UCSD-AML1 (cell line): ENCODE measurements around the gene POLR1C.
"Not testable (repeated sequence)": the region's sequence is repeated elsewhere in the genome, so short reads cannot be mapped to it uniquely, and the experiment has no call there.

Experiments used
- DNase-seq: peaks from one replicate; lab custom pipeline; 2025; ENCODE audit not compliant: unreplicated experiment; lab: John Stamatoyannopoulos, UW

Gene POLR1C

DNA sequence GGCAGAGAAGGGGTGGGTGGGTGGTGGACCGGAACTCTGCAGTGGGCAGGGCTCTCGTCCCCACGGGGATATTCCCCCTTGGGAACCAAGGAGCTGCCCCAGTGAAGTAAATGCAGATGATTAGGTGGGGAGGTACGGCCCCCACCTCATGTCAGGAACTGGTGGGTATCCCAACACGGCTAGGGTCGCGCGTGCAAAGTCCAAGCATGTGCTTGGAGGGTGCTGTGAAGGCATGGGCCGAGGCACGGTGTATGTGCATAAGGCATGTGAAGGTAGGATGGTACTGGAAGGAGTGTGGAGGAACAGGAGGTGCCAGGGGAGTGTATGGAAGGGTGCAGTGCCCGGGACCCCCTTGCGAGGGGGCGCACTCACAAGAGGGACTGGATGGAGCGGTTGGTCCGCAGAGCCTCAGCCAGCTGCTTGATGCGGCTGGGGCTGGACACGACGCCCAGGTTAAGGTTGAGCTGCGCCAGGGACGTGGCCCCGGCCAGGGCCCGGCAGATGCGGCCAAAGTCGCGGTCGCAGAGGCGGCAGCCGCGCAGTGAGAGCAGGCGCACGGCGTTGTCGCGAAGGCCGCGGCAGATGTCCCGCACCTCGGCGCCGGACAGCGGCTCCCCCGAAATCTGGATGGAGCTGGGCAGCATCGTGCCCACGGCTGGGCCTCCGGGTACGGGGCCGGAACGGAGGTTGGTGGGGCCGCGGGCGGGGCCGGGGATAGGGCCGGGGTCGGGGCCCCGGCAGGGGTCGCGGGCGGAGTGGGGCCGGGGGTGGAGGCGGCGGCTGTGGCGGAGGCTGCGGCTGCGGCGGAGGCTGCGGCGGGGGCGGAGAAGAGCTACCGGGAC, 7.5 kb upstream of the POLR1C start:
- no peak for DNase-seq

GRCh38 chr6:43509984-43510826, 6.7 kb upstream of the POLR1C start, which contains the start of gene LRRC73:
TSS of gene LRRC73 (minus strand) at chr6:43510346. CDS start at chr6:43509785, 561 bp downstream.
- peak; percentile 73 for DNase-seq

DNA sequence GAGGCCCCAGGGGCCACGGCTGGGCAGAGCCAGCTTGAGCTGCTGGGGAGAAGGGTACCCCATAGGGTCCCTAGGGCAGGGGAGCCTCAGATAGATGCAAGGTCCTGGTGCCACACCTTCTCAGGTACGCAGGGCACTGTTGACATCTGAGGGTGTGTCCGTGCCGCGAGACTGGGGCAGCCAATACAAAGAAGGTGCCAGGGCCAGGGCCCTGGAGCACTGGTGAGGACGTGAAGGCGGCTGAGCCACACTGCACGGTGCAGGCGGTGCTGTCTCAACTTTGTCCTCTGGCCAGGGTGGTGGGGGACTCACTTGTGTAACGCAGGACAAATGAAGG, 6.1 kb upstream of the POLR1C start:
- DNase-seq, result no peak

DNA sequence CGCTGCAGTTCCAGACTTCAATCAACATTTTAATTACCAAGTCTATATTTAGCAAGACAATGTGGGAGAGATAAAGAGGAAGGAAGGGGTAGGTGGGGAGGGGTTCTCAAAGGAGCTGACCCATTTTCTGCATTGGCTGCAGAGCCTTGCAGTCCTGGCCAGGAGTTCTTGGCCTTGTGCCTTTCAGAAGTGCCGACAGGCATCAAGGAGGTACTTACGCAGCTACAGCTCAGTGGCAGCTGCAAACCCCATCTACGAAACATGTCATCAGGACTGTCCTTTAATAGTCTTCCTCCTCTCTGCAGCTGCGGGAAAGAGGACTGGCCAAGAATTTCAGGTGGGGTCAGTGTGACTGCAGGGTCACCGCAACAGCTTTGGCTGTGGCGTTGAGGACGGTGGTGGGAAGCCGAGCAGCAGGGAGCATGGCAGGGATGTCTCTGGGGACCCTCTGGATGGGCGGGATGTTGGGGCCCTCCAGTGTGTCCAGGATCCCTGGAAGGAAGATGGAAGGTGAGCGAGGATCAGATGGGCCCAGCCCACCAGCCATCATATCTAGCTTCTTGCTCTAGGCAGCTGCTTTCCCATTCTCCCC, 5.0 kb upstream of the POLR1C start:
- no peak for DNase-seq

DNA sequence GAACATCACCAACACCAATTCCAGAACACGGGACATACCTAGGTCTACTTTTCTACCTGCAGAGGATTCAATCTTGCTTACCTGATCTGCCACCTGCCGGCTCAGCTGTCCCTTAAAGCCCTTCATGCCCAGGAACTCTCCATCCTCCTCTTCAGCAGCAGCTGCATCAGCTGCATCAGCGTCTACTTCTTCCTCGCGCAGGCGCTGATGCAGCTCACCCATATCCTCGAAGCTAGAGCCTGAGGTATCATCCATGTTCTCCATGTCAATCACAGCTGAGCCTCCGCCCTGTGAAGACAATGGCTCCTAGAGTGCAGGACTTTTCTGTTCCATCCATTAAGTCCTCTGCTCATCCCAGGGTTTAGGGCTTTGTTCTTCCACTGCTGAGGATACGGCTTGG, 1.1 kb upstream of the POLR1C start:
- DNase-seq, result no peak

- no peak for DNase-seq
Observed at GRCh38 chr6:43516367-43516696, 557 bp upstream of the POLR1C start.

GRCh38 chr6:43517505-43518357, 842 bp downstream of the POLR1C start:
- DNase-seq, result no peak

- no peak for DNase-seq
Observed at GRCh38 chr6:43520097-43520496, 3.2 kb downstream of the POLR1C start.

GRCh38 chr6:43521836-43522235, 4.9 kb downstream of the POLR1C start:
- DNase-seq, result no peak

DNA sequence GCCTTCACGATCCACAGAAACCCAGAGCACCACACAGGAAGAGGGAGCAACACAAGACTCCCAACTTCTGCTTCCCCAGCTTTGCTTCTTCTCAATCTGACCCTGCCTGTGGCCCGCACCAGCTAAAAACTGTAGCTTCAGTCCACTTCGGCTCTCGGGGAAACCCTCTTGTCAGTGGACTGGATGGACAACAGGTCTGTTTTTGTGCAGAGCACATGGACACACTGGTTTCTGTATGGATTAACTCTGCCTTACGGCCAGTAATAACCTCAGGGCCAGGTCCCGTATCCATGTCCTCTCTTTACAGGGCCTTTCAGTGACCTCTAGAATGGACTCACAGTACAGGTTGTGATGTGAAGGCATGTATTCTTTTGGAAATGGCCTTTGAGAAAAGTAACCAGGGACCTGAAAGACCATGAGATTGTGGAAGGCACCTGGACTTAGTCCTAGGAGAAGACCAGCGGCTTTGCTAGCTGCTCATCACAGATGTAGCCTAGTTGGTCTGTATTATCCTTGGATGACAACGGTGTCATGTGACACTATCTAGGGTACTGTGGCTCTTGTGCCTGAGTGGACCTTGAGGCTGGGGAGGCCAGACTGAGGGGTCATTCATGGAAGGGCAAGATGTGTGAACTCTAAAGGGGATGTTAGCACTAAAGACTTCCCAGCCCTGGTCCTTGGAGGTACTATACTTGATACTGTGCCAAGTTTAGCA, 5.8 kb downstream of the POLR1C start:
- DNase-seq, result no peak

- DNase-seq, result no peak
Observed at GRCh38 chr6:43523284-43523683, 6.4 kb downstream of the POLR1C start.

DNA sequence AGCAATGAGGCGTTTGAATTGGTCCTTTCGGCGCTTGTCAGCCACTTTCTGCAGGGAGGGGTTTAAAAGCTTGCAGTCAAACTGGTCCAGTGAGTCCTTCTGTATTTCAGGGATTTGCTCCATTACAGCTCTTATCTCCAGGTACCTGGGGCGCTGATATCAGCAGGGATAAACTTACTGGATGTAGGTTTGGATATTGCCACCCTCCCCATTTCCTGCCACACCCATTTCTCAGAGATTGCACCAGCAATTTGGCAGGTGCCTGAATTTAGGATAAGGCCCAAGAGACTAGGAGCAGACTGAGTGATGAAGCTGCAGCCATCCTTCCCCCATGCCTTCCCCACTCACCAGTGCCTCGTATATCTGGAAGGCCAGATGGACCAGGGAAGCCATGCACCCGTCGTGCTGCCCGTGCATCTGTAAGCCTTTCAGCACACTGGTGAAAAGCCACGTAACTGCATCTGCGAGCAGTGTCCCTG, 7.6 kb downstream of the POLR1C start:
- no peak for DNase-seq

GRCh38 chr6:43532201-43532600, 15.3 kb downstream of the POLR1C start:
- DNase-seq, result no peak

DNA sequence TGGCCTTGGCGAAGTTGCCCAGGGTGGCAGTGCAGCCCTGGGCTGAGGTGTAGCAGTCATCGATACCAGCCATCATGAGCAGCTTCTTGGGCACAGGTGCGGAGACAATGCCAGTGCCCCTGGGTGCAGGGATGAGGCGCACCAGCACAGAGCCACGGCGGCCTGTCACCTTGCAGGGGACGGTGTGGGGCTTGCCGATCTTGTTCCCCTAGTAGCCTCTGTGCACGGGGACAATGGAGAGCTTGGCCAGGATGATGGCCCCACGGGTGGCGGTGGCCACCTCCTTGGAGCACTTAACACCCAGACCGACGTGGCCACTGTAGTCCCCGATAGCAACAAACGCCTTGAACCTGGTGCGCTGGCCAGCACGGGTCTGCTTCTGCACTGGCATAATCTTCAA, 22.1 kb downstream of the POLR1C start:
- not testable (repeated sequence) for DNase-seq

GRCh38 chr6:43539409-43539808, 22.5 kb downstream of the POLR1C start:
- DNase-seq, result not testable (repeated sequence)

GRCh38 chr6:43540507-43540906, 23.6 kb downstream of the POLR1C start:
- DNase-seq, result no peak

- DNase-seq, result no peak
Observed at GRCh38 chr6:43541774-43542471, 25.0 kb downstream of the POLR1C start.

DNA sequence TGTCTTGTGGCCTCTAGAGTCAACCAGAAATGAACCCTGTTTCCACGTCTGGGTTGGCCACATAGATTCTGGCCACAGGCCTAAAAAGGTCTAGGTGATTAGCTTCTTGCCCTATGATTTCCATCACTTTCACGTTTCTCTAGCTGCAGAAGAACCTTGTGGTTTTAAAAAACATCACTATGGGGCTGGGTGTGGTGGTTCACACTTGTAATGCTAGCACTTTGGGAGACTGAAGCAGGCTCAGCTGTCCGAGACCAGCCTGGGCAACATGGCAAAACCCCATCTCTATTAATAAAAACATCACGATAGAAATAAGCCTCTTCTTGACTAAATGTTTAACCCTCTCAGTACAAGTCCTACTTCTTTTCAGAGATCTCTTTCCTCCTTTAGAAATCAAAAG, 27.6 kb downstream of the POLR1C start:
- DNase-seq, result no peak

GRCh38 chr6:43547222-43547621, 30.3 kb downstream of the POLR1C start:
- no peak for DNase-seq

- not testable (repeated sequence) for DNase-seq
Observed at GRCh38 chr6:43557620-43558019, 40.7 kb downstream of the POLR1C start.
